Natural killer cell (primary cell): ENCODE results near the gene KRT7. TPM values are rescaled to one million over a fixed set of nuclear protein-coding genes. Genes with fewer than 3 reads are reported as not detected.
A peak's percentile ranks its signal among the peaks of the same experiment; 100 is the strongest.

ENCODE experiments used
- ATAC-seq, 3 donors: fragments of 150-1000 bp in 2 of 3; fragments of 200-7000 bp in 1 of 3; cut with Tn5 transposase; 1 replicate in 1 of 3; 2 replicates in 2 of 3; pipeline ENCODE4 v1.10.0; 2021; ENCODE audit warnings: mild to moderate bottlenecking in 2 of 3, moderate library complexity in 2 of 3
- DNase-seq, 2 donors: peaks; one replicate each; pipeline versions ENCODE4 v3.0.0 to v3.0.0-alpha.2; 2013 to 2021; ENCODE audit warnings: mixed read lengths in 1 of 2
- H3K27ac ChIP-seq: one replicate; pipeline ENCODE4 v1.5.1; 2013; ENCODE audit warnings: mild to moderate bottlenecking, low read length
- H3K27me3 ChIP-seq: one replicate; pipeline ENCODE4 v1.6.1; 2013; ENCODE audit warnings: low read length; ENCODE audit not compliant: control insufficient read depth, insufficient read depth
- H3K36me3 ChIP-seq: one replicate; pipeline ENCODE4 v1.6.1; 2013; ENCODE audit warnings: low read length; ENCODE audit not compliant: control insufficient read depth, insufficient read depth
- H3K4me1 ChIP-seq: one replicate; pipeline ENCODE4 v1.6.1; 2013; ENCODE audit warnings: low read length; ENCODE audit not compliant: control insufficient read depth, insufficient read depth
- H3K4me3 ChIP-seq: one replicate; pipeline ENCODE4 v1.5.1; 2013; ENCODE audit warnings: low read length
- H3K9me3 ChIP-seq: one replicate; pipeline ENCODE4 v1.6.1; 2013; ENCODE audit warnings: low read length; ENCODE audit not compliant: control insufficient read depth, insufficient read depth
- H3K27ac Mint-ChIP-seq, 2 donors: one replicate each; pipeline ENCODE4 v1.8.0; 2022; ENCODE audit warnings: mild to moderate bottlenecking in 2 of 2, mixed read lengths in 2 of 2, moderate library complexity in 1 of 2
- H3K27me3 Mint-ChIP-seq, 2 donors: one replicate each; pipeline ENCODE4 v1.8.0; 2022; ENCODE audit warnings: low read depth in 2 of 2, mixed read lengths in 2 of 2
- H3K36me3 Mint-ChIP-seq: one replicate; pipeline ENCODE4 v1.8.0; 2022; ENCODE audit warnings: mixed read lengths
- H3K4me1 Mint-ChIP-seq, 2 donors: one replicate each; pipeline ENCODE4 v1.8.0; 2022; ENCODE audit warnings: mixed read lengths in 2 of 2
- H3K4me3 Mint-ChIP-seq: one replicate; pipeline ENCODE4 v1.8.0; 2022; ENCODE audit warnings: mild to moderate bottlenecking, moderate library complexity, mixed read lengths
- H3K9me3 Mint-ChIP-seq, 2 donors: one replicate each; pipeline ENCODE4 v1.8.0; 2022; ENCODE audit warnings: mixed read lengths in 2 of 2
- CTCF ChIP-seq: fragments of 200-600 bp; IDR thresholded peaks from one replicate; pipeline ENCODE4 v1.8.0; 2022; ENCODE audit warnings: antibody characterized with exemption
- WGBS: methylation state at CpG from one replicate; pipeline ENCODE4 v1.1.7; 2013; ENCODE audit warnings: missing lambda C conversion rate; ENCODE audit not compliant: insufficient coverage; 5-methylcytosine and 5-hydroxymethylcytosine counted together
- intact Hi-C: fragments of 100-400 bp; cut with micrococcal nuclease; formaldehyde crosslinking; loops from one replicate; pipeline ENCODE4 v1.14.2; 2022
- total RNA-seq, 4 donors: library from RNA; stranded (reverse); fragments of 120-200 nt in 1 of 4; gene quantifications; one replicate each; pipeline versions ENCODE4 v1.2.3 to v1.2.4, GENCODE V29; 2013 to 2022

The KRT7 gene
- total RNA-seq, 3 donors from 2014 or later (not counting 1 experiment from before 2014, with no cell fraction given): 0.54 TPM; not detected in 2

- no peaks in the 10 kb centered on the region for H3K9me3 ChIP-seq
- TF ChIP-seq CTCF: peak; percentile 99
- Mint-ChIP-seq H3K4me1 (peaks cover 13 to 14% of the 10 kb centered on the region in 2 donors), H3K4me3 (no peak overlapping the region), H3K36me3 (no peaks in the 10 kb centered on the region), H3K9me3 (no peaks in the 10 kb centered on the region), H3K27me3 (peaks cover 28 to 34% of the 10 kb centered on the region in 2 donors), H3K27ac (no peak overlapping the region)
- 25% methylated on average over 32 of the region's 32 CpGs for WGBS
- no peak overlapping the region for H3K4me3 ChIP-seq
- intact Hi-C loops: loop anchor here (2.0 kb wide), 1 partner anchor 48 kb away; no protein-coding TSS in a partner anchor
- H3K36me3 ChIP-seq: no peaks in the 10 kb centered on the region
- H3K4me1 ChIP-seq: peaks cover 9% of the 10 kb centered on the region
- DNase-seq (peak; percentile 78 to 80), ATAC-seq (peak; percentile 88 to 100 (median 100))
- no peak overlapping the region for H3K27ac ChIP-seq
- peaks cover 4% of the 10 kb centered on the region for H3K27me3 ChIP-seq
Measured at GRCh38 chr12:52278575-52279421, 45.8 kb downstream of the KRT7 start.

- no peak overlapping the region for H3K27ac Mint-ChIP-seq
- H3K4me1 Mint-ChIP-seq: peaks cover 13 to 14% of the 10 kb centered on the region in 2 donors
- Histone ChIP-seq H3K4me1 (peaks cover 9% of the 10 kb centered on the region), H3K9me3 (no peaks in the 10 kb centered on the region), H3K36me3 (no peaks in the 10 kb centered on the region), H3K27me3 (peaks cover 4% of the 10 kb centered on the region), H3K4me3 (no peak overlapping the region), H3K27ac (no peak overlapping the region)
- ATAC-seq (no peak), DNase-seq (no peak)
- TF ChIP-seq CTCF: no peak
- H3K27me3 Mint-ChIP-seq: peaks cover 20 to 27% of the 10 kb centered on the region in 2 donors
- H3K4me3 Mint-ChIP-seq: no peak overlapping the region
- H3K36me3 Mint-ChIP-seq: no peaks in the 10 kb centered on the region
- intact Hi-C loops: loop anchor here (2.0 kb wide), 1 partner anchor 47 kb away; no protein-coding TSS in a partner anchor
- no peaks in the 10 kb centered on the region for H3K9me3 Mint-ChIP-seq
- 88% methylated on average over 14 of the region's 14 CpGs for WGBS
Measured at GRCh38 chr12:52279422-52280318, 46.6 kb downstream of the KRT7 start.

GRCh38 chr12:52280319-52280795, 47.3 kb downstream of the KRT7 start:
- Histone ChIP-seq H3K27ac (no peak overlapping the region), H3K27me3 (peaks cover 4% of the 10 kb centered on the region), H3K9me3 (no peaks in the 10 kb centered on the region), H3K36me3 (no peaks in the 10 kb centered on the region), H3K4me3 (no peak overlapping the region), H3K4me1 (peaks cover 9% of the 10 kb centered on the region)
- Mint-ChIP-seq H3K4me3 (no peak overlapping the region), H3K36me3 (no peaks in the 10 kb centered on the region), H3K9me3 (no peaks in the 10 kb centered on the region), H3K27me3 (peaks cover 17 to 24% of the 10 kb centered on the region in 2 donors), H3K4me1 (peaks cover 13 to 14% of the 10 kb centered on the region in 2 donors), H3K27ac (no peak overlapping the region)
- no peak for TF ChIP-seq CTCF
- no peak for DNase-seq
- ATAC-seq: no peak
- intact Hi-C loops: no loop called here
- 92% methylated on average over 3 of the region's 3 CpGs for WGBS
